Thoracic aorta (tissue), 2 donors: ENCODE measurements around the gene TMEM184B. TPM values are rescaled to one million over a fixed set of nuclear protein-coding genes. Genes with fewer than 3 reads are reported as not detected.

Experiments
- ATAC-seq: fragments of 150-250 bp; one replicate; pipeline ENCODE4 v1.8.0; 2017; ENCODE audit warnings: low read depth; ENCODE audit not compliant: insufficient number of reproducible peaks, low FRiP score
- DNase-seq: peaks from one replicate; pipeline ENCODE4 v3.0.0-alpha.2; 2020; ENCODE audit warnings: low spot score
- H3K27ac ChIP-seq, 2 donors: fragments of 200-600 bp; sonication (generic); 1 replicate in 1 of 2; 2 replicates in 1 of 2; pipeline ENCODE4 v1.5.1; 2016; ENCODE audit warnings: mild to moderate bottlenecking in 2 of 2, moderate library complexity in 2 of 2
- H3K27me3 ChIP-seq: fragments of 200-600 bp; sonication (generic); replicated peaks from 2 replicates; pipeline ENCODE4 v1.6.0; 2016; ENCODE audit warnings: mild to moderate bottlenecking; ENCODE audit not compliant: insufficient read depth
- H3K36me3 ChIP-seq: fragments of 200-600 bp; sonication (generic); one replicate; pipeline ENCODE4 v1.5.1; 2016
- H3K4me1 ChIP-seq, 2 donors: fragments of 200-600 bp; sonication (generic); 1 replicate in 1 of 2; 2 replicates in 1 of 2; pipeline versions ENCODE4 v1.5.1 to v1.6.0; 2016; ENCODE audit warnings: low read depth in 2 of 2, mild to moderate bottlenecking in 1 of 2; ENCODE audit not compliant: control insufficient read depth in 1 of 2
- H3K4me3 ChIP-seq: fragments of 200-600 bp; sonication (generic); 2 replicates; pipeline ENCODE4 v1.5.1; 2016; ENCODE audit warnings: mild to moderate bottlenecking
- H3K9me3 ChIP-seq: fragments of 200-600 bp; sonication (generic); 2 replicates; pipeline ENCODE4 v1.5.1; 2016
- total RNA-seq, 2 donors: library from RNA; depleted of rRNA; stranded (reverse); fragments of >200 nt; gene quantifications; one replicate each; pipeline versions ENCODE4 v1.1.0 to v1.2.3, GENCODE V29; 2016
- TF ChIP-seq, protein P1 (sequence below): fragments of 200-600 bp; sonication (generic); IDR thresholded peaks from one replicate; pipeline ENCODE4 v1.5.1; 2019; ENCODE audit warnings: antibody characterized with exemption

The TMEM184B gene
- total RNA-seq, 2 donors from 2014 or later, result 134 to 254 TPM

DNA sequence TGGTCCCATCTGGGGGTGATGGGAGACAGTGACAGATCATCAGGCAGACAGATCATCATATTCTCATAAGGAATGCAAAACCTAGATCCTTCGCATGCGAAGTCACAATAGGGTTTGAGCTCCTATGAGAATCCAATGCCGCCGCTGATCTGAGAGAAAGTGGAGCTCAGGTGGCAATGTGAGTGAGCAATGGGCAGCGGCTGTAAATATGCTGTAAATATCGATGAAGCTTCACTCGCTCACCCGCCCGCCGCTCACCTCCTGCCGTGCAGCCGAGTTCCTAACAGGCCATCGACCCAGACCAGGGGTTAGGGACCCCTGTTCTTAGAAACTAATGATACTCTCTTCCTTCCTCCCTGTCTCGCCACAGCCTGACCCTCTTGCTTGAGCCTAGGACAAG, 81.8 kb downstream of the TMEM184B start:
- no peaks in the 10 kb centered on the region for H3K36me3 ChIP-seq
- TF ChIP-seq, protein P1, sequence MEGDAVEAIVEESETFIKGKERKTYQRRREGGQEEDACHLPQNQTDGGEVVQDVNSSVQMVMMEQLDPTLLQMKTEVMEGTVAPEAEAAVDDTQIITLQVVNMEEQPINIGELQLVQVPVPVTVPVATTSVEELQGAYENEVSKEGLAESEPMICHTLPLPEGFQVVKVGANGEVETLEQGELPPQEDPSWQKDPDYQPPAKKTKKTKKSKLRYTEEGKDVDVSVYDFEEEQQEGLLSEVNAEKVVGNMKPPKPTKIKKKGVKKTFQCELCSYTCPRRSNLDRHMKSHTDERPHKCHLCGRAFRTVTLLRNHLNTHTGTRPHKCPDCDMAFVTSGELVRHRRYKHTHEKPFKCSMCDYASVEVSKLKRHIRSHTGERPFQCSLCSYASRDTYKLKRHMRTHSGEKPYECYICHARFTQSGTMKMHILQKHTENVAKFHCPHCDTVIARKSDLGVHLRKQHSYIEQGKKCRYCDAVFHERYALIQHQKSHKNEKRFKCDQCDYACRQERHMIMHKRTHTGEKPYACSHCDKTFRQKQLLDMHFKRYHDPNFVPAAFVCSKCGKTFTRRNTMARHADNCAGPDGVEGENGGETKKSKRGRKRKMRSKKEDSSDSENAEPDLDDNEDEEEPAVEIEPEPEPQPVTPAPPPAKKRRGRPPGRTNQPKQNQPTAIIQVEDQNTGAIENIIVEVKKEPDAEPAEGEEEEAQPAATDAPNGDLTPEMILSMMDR, result no peak
- peaks cover 0 to 6% of the 10 kb centered on the region in 2 donors for H3K4me1 ChIP-seq
- H3K4me3 ChIP-seq, result no peak overlapping the region
- no peaks in the 10 kb centered on the region for H3K9me3 ChIP-seq
- no peak overlapping the region for H3K27ac ChIP-seq
- DNase-seq (no peak), ATAC-seq (no peak)
- H3K27me3 ChIP-seq, result no peaks in the 10 kb centered on the region

DNA sequence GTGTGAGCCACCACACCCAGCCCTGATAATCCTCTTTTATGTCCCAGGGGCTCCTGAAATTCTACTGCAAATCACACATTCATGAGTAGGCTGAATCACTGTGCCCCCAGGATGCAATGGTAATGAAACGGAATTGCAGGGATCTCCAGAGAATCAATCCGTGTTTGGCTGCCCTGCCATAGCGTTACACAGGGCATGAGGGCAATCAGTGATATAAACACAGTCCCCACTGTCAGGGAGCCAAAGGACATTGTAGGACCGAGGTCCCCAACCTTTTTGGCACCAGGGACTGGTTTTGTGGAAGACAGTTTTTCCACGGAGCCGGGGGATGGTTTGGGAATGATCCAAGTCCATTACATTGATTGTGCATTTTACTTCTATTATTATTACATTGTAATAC, 82.2 kb downstream of the TMEM184B start:
- Histone ChIP-seq H3K4me1 (peaks cover 0 to 6% of the 10 kb centered on the region in 2 donors), H3K36me3 (no peaks in the 10 kb centered on the region), H3K4me3 (no peak overlapping the region), H3K27me3 (no peaks in the 10 kb centered on the region), H3K27ac (no peak overlapping the region), H3K9me3 (no peaks in the 10 kb centered on the region)
- TF ChIP-seq, protein P1, result no peak
- ATAC-seq, result no peak
- no peak for DNase-seq

DNA sequence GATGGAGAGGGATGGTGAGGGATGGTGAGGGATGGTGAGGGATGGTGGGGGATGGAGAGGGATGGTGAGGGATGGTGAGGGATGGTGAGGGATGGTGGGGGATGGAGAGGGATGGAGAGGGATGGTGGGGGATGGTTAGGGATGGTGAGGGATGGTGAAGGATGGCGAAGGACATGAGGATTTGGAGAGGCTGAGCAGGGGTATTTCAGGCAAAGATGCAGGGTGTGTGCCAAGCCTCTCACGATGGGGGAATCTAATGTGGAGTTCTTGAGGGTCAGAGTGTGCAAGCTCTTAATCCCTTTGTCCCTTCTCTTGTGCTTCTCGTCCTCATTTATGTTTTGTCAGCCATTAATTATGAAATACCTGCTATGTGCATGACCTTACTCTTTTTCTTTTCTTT, 83.7 kb downstream of the TMEM184B start:
- Histone ChIP-seq H3K27me3 (no peaks in the 10 kb centered on the region), H3K36me3 (no peaks in the 10 kb centered on the region), H3K4me3 (no peak overlapping the region), H3K4me1 (peaks cover 0 to under 1% of the 10 kb centered on the region in 2 donors), H3K27ac (no peak overlapping the region), H3K9me3 (no peaks in the 10 kb centered on the region)
- TF ChIP-seq, protein P1, result no peak
- ATAC-seq (no peak), DNase-seq (no peak)

DNA sequence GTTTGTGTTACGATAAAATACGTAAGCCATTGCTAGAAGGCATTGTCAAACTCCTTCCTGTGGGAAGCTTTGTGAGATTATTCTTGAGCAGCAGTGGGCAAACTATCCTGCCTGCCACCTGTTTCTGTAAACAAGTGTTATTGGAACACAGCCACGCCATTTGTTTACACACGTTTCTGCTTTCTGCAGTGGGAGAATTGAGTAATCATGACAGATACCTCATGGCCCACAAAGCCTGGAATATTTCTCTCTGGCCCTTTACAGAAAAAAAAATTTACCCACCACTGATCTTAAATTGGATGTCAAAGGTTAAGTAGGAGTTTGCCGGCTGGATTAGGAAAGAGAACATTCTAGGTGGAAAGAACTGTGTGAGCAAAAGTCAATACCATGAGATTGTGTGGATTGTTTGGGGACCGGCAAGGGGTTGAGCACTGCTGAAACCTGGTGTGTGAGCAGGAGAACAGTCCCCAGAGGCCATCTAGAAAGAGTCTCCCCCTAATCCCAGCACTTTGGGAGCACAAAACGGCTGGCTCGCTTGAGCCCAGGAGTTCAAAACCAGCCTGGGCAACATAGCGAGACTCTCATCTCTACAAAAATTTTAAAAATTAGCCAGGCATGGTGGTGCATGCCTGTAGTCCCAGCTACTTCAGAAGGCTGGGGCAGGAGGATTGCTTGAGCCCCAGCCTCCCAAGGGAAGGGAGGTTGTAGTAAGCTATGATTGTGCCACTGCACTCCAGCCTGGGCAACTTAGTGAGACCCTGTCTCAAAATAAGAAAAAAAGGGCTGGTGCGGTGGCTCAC, 85.2 kb downstream of the TMEM184B start:
- H3K4me3 ChIP-seq, result no peak overlapping the region
- no peaks in the 10 kb centered on the region for H3K27me3 ChIP-seq
- ATAC-seq (no peak), DNase-seq (no peak)
- H3K27ac ChIP-seq, result no peak overlapping the region
- TF ChIP-seq, protein P1, result no peak
- no peaks in the 10 kb centered on the region for H3K9me3 ChIP-seq
- H3K4me1 ChIP-seq, result no peaks in the 10 kb centered on the region
- no peaks in the 10 kb centered on the region for H3K36me3 ChIP-seq

DNA sequence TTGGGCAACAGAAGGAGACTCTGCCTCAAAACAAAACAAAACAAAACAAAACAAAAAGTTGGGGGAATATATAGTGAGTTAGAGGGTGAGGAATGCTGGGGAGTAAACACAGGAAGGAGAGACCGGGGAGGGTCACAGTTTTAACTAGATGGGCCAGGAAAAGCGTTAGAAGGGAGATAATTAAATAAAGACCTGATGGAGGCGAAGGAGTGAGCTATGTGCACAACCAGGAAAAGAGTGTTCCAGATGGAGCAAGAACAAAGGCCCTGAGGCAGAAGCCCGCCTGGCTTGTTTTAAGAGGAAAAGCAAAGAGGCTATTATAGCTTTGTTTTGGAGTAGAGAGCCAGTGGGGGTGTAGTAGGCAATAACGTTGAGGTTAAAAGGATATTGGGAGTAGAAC, 86.4 kb downstream of the TMEM184B start:
- H3K4me3 ChIP-seq, result no peak overlapping the region
- TF ChIP-seq, protein P1, result no peak
- no peaks in the 10 kb centered on the region for H3K9me3 ChIP-seq
- no peak overlapping the region for H3K27ac ChIP-seq
- DNase-seq (no peak), ATAC-seq (no peak)
- H3K4me1 ChIP-seq, result no peaks in the 10 kb centered on the region
- H3K27me3 ChIP-seq, result no peaks in the 10 kb centered on the region
- no peaks in the 10 kb centered on the region for H3K36me3 ChIP-seq
